HG02763 (cell line): ENCODE data around the gene BOLA2B.
"Not testable (repeated sequence)": the region's sequence is repeated elsewhere in the genome, so short reads cannot be mapped to it uniquely, and the experiment has no call there.

Source experiments
- ATAC-seq: cut with Tn5 transposase; IDR thresholded peaks from one replicate; pipeline ENCODE4 v1.9.1; 2021; ENCODE audit warnings: mild to moderate bottlenecking, moderate library complexity; ENCODE audit not compliant: unreplicated experiment

BOLA2B gene

DNA sequence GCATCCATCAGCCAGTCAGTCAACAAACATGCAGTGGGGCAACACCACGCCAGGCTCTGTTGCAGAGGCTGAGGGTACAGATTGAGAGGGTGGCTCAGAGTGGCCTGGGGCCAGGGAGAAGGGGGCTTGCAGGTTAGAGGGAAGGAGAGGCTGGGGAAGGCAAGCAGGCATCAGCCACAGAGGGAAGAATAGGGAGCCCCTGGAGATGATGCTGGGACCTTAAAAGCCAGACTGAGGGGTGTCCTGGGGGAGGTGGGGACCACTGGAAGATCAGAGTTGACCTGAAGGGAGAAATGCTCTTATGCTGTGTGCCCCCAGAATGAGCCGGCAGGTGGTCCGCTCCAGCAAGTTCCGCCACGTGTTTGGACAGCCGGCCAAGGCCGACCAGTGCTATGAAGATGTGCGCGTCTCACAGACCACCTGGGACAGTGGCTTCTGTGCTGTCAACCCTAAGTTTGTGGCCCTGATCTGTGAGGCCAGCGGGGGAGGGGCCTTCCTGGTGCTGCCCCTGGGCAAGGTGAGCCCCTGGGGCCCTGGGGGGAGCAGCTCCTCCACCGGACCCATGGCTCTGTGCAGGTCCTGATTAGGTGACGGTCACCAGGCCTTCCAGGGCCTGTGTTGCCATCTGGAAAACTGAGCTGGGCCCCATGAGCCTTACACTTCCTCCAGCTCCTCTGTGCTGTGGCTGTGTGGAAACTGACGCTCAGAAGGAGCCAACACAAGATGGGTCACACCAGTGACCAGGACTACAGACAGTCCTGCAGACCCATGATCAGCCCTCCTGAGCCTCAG, 8.4 kb downstream of the BOLA2B start:
- no peak for ATAC-seq

GRCh38 chr16:30184096-30184890, 9.2 kb downstream of the BOLA2B start:
- peak; percentile 31 for ATAC-seq

DNA sequence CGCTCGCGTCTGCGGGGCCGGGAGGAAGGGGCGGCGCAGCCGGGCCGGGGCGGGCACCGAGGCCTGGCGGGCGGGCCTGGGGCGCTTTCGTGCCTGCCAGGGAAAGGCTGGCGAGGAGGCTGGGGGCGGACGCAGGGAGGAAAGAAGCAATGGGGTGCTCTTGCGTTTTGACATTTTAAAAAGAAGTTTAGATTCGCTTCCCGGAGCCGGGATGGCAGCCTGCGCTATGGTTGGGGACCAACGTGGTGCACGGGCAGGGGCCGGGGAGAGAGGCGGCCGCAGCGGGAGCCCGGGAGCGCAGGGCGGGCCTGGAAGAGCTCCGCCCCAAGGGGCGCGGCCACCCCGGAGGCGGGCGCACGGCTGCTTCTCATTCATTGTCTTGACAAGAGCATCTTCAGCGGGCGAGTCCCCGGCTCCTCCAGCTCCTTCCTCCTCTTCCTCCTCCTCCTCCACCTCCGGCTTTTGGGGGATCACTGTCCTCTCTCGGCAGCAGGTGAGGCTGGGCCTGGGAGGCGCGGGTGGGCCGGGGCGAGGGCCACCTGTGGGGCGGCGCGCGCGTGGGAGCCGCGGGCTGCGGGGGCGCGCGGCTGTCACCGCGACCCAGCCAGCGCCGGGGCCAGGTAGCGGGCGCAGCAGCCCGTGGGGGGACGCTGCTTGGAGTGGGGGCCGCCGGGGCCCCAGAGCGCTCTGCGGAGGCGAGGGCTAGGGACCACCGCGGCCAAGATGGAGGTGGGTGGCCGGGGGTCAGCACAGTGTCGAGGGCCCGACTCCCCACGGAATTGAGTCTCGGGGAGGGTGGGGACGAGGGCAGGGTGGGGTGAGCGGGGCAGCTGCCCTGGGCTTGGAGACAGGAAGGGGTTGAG, 10.0 kb downstream of the BOLA2B start, which contains the start of gene CORO1A:
TSS of gene CORO1A (plus strand) at position 370 of the 863 bp plus-strand sequence. CDS start 1,608 bp downstream, outside the sequence.
- ATAC-seq: peak; percentile 42

- ATAC-seq: no peak
Observed at GRCh38 chr16:30180741-30181140, 12.7 kb downstream of the BOLA2B start.

DNA sequence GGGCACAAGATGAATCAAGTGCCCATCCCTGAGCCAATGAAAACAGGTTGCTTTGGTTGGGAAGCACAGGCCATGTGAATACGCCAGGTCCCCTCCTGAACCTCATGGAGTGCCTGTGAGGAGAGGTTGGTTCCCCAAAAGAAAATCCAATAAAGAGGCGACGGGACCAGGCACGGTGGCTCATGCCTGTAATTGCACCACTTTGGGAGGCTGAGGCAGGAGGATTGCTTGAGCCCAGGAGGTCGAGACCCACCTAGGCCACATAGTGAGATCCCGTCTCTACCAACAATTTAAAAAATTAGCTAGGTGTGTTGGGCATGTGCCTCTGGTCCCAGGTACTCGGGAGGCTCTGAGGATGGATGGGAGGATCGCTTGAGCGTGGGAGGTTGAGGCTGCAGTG, 13.5 kb downstream of the BOLA2B start:
- no peak for ATAC-seq

DNA sequence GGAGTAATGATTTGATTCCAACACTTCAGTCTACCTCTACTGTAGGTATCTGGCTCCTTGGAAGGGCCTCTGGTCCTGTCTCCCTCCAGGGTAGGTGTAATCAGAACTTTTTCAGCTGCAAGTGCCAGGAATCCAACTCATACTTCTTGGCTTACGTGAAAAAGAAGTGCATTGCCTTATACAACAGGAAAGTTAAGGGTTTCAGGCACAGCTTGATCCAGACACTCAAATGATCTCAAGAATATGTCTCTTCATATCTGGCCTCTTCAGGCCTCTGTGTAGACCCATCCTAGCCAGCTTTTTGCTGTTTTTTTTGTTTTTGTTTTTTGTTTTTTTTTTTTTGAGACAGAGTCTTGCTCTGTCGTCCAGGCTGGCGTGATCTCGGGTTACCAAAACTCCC, 14.3 kb downstream of the BOLA2B start:
- no peak for ATAC-seq

- ATAC-seq: not testable (repeated sequence)
Observed at GRCh38 chr16:30176876-30177275, 16.6 kb downstream of the BOLA2B start.

DNA sequence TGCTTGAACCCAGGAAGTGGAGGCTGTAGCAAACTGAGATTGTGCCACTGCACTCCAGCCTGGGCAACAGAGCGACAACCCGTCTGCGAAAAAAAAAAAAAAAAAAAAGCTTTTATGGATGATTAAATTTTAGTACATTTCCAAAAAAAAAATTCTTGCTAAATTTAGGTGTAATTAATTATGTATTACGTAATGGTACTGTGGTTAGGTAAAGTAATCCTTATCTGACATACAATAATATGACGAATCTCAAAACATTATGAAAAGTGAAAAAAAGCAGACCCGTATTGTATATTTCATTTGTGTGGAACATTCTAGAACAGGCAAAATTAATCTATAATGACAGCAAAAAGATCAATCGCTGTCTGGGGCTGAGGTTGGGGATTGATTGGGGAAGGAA, 20.4 kb downstream of the BOLA2B start:
- ATAC-seq: no peak

GRCh38 chr16:30170145-30170544, 23.3 kb downstream of the BOLA2B start:
- ATAC-seq: not testable (repeated sequence)

GRCh38 chr16:30169416-30169815, 24.1 kb downstream of the BOLA2B start:
- not testable (repeated sequence) for ATAC-seq

GRCh38 chr16:30168746-30169145, 24.7 kb downstream of the BOLA2B start:
- not testable (repeated sequence) for ATAC-seq

DNA sequence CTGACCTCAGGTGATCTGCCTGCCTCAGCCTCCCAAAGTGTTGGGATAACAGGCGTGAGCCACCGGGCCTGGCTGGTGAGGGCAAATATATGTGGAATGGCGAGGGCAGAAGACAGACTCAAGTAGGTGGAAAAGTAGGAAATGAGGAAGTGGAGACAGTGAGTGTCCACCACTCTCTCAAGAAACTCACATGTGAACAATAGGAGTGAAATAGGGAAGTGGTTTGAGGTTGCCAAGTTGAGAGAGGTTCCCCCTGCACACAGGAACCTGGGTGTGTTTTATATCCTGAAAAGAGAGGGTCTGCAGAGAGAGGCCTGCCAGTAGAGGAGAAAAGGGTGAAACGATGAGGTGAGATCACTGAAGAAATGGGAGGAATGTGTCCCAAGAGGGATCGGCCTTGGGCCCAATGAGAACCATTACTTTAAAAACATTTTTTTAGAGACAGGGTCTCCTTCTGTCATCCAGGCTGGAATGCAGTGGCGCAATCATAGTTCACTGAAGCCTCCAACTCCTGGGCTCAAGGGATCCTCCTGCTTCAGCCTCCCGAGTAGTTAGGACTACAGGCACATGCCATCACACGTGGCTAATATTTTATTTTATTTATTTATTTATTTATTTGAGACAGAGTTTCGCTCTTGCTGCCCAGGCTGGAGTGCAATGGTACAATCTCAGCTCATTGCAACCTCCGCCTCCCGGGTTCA, 27.1 kb downstream of the BOLA2B start:
- no peak for ATAC-seq

GRCh38 chr16:30163538-30163937, 29.9 kb downstream of the BOLA2B start:
- no peak for ATAC-seq

GRCh38 chr16:30157214-30157613, 36.3 kb downstream of the BOLA2B start:
- no peak for ATAC-seq

DNA sequence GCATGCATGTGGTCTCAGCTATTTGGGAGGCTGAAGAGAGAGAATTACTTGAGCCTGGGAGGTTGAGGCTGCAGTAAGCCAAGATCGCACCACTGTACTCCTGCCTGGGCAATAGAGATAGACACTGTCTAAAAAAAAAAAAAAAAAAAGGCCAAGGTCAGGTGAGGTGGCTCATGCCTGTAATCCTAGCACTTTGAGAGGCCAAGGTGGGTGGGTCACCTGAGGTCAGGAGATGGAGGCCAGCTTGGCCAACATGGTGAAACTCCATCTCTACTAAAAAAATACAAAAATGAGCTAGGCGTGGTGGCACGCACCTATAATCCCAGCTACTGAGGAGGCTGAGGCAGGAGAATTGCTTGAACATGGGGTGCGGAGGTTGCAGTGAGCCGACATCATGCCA, 38.3 kb downstream of the BOLA2B start:
- ATAC-seq: no peak

DNA sequence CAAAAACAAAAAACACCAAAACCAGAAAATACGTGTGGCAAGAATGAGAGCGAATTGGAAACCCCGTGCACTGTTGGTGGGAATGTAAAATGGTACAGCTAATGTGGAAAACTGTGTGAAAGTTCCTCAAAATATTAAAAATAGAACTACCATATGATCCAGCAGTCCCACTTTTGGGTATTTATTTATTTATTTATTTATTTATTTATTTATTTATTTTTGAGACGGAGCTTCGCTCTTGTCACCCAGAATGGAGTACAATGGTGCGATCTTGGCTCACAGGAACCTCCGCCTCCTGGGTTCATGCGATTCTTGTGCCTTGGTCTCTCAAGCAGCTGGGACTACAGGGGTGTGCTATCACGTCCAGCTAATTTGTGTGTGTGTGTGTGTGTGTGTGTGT, 40.9 kb downstream of the BOLA2B start:
- ATAC-seq: no peak

GRCh38 chr16:30151091-30151490, 42.4 kb downstream of the BOLA2B start:
- no peak for ATAC-seq

DNA sequence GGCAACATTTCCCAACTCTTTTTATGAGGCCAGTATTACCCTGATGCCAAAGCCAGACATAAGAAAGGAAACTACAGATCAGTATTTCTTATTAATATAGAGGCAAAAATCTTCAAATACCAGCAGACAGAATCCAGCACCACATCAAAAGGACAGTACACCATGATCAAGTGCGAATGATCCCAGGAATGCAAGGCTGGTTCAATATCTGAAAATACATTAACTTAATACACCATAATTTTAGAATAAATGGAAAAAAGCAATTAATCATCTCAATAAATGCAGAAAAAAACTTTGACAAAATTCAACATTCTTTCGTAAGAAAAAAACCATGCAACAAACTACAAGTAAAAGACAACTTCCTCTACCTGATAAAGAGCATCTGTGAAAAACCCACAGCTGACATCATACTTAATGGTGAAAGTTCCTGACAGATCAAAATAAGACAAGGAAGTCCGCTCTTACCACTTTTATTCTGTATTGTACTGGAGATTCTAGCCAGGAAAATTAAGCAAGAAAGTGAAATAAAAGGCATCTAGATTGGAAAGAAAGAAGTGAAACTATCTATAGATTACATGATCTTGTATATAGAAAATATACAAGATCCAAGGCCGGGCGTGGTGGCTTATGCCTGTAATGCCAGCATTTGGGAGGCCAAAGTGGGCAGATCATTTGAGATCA, 44.1 kb downstream of the BOLA2B start:
- no peak for ATAC-seq

GRCh38 chr16:30147843-30148510, 45.5 kb downstream of the BOLA2B start:
- ATAC-seq: no peak
